ENCODE measurements around the gene TPCN1. TPM values are rescaled to one million over a fixed set of nuclear protein-coding genes. Genes with fewer than 3 reads are reported as not detected.

The TPCN1 gene
- total RNA-seq (2021) (34.1 and 42.7 TPM in 2 replicates), Bru-seq, nascent RNA (percentile 61 among the genes with signal in this experiment), BruChase-seq, experiment 1, labeled RNA remaining after a 2-hour chase (percentile 70 among the genes with signal in this experiment), BruChase-seq, experiment 2, labeled RNA remaining after a 6-hour chase (percentile 71 among the genes with signal in this experiment)
- long read RNA-seq, full-length matches to known transcripts = 9 of 38 reads
- long read RNA-seq, partial matches to known transcripts = 5 of 38 reads
- long read RNA-seq, other reads (novel, unspliced or antisense) = 24 of 38 reads

DNA sequence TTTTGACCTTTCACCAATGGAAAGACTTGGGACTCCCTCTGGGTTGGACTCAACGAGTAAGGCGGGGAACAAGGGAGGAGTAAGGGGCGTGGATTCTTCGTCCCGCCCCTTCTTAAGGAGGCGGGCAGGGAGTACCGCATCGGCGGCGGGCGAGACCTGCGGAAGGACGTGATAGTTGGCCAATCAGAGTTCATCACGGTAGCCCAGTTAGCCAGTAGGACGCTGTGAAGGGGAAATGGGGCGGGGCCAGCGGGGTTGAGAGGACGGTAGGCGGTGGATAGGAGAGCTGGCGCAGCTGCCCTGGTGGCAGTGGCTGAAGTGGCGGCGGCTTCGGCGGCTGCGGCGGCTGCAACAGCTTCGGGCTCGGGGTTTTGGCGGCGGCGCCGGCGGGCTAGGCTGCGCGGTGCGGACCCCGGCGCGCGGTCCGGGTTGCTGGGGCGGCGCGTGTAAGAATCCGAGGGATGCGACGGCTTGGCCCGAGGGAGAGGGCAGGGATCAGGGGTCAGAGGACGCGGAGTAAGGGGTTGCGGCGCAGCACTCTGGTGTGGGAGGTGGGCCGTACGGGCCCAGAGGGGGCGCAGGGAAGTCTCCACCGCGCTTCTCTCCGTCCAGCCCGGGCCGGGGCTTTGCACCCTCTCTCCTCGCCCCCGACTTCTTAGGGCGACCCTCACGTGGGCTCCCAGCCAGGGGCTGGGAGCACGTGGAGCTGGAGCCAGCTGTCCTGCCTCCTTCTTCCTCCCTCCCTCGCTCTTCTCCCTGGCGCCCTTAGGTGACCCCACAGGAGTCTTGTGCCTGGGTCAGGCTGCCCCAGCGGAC, at the start of gene TPCN1:
TPCN1 (plus strand) TSS at position 284 of the 816 bp plus-strand sequence. CDS start 5,389 bp downstream, outside the sequence.
- POLR2A ChIA-PET (ENCODE audit: unreplicated experiment) = interaction anchor here (0.6 to 0.8 kb wide), 8 partner anchors 20 to 571 kb away, joined by 3 to 18 read pairs (median 6); partner anchors contain the start of genes PLBD2 and RITA1
- intact Hi-C loops (cut with micrococcal nuclease; ENCODE audit: unreplicated experiment) = loop anchor here (1.0 to 2.0 kb wide), 3 partner anchors 25 to 78 kb away; no protein-coding TSS in a partner anchor

DNA sequence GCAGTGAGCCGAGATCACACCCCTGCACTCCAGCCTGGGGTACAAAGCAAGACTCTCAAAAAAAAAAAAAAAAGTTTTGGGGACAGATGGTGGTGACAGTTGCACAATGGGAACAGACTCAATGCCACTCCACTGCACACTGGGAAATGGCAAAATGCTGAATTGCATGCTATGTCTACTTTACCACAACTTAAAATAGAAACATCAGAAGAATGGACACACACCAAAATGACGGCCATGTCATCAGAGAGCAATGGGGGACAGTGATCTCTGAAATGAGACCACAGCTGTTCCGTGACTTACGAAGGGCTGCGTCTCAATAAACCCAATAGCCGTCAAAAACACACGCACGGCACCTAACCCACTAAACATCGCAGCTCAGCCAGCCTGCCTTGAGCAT, 49.7 kb upstream of the TPCN1 start:
- H3K9me3 ChIP-seq (ENCODE audit: insufficient read depth, low read depth) = no peaks in the 10 kb centered on the region
- H3K4me2 ChIP-seq = no peak overlapping the region
- DNase-seq = no peak
- H2AFZ ChIP-seq = no peak overlapping the region
- peaks cover 11% of the 10 kb centered on the region for H4K20me1 ChIP-seq (ENCODE audit: insufficient read depth)
- H3K4me1 ChIP-seq (replicated peaks; ENCODE audit: insufficient read depth) = no peaks in the 10 kb centered on the region
- H3K27ac ChIP-seq = no peak overlapping the region
- peaks cover 23% of the 10 kb centered on the region for H3K36me3 ChIP-seq (ENCODE audit: low read depth)
- H3K27me3 ChIP-seq (ENCODE audit: insufficient read depth, low read depth) = no peaks in the 10 kb centered on the region
- no peaks in the 10 kb centered on the region for H3K79me2 ChIP-seq (ENCODE audit: low read depth)
- TF ChIP-seq, protein P1, sequence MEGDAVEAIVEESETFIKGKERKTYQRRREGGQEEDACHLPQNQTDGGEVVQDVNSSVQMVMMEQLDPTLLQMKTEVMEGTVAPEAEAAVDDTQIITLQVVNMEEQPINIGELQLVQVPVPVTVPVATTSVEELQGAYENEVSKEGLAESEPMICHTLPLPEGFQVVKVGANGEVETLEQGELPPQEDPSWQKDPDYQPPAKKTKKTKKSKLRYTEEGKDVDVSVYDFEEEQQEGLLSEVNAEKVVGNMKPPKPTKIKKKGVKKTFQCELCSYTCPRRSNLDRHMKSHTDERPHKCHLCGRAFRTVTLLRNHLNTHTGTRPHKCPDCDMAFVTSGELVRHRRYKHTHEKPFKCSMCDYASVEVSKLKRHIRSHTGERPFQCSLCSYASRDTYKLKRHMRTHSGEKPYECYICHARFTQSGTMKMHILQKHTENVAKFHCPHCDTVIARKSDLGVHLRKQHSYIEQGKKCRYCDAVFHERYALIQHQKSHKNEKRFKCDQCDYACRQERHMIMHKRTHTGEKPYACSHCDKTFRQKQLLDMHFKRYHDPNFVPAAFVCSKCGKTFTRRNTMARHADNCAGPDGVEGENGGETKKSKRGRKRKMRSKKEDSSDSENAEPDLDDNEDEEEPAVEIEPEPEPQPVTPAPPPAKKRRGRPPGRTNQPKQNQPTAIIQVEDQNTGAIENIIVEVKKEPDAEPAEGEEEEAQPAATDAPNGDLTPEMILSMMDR (conservative IDR thresholded peaks at IDR 0.05) = no peak
- TF ChIP-seq EZH2 (IDR thresholded peaks at IDR 0.05; ENCODE audit: low read depth) = no peak
- intact Hi-C loops (cut with micrococcal nuclease; ENCODE audit: unreplicated experiment) = no loop called here
- peaks cover 5% of the 10 kb centered on the region; the same call in 1 of the 2 replicates for H3F3A ChIP-seq (ENCODE audit: insufficient read depth, low read depth)
- ChIA-PET CTCF (no interaction called here), POLR2A (ENCODE audit: unreplicated experiment) (interaction anchor here (0.6 kb wide), 1 partner anchor 270 kb away, joined by 6 read pairs; no protein-coding TSS in a partner anchor)
- no TSS peak for BruUV-seq (replicated peaks)
- H3K4me3 ChIP-seq = no peak overlapping the region
- H3K9me2 ChIP-seq (ENCODE audit: insufficient read depth) = no peaks in the 10 kb centered on the region

More for the DNA sequence above, at the start of gene TPCN1:
- DNase-seq = peak; percentile 99 to 100
- H2AFZ ChIP-seq = peak within 1 kb of the TSS; percentile 87
- H3K4me3 ChIP-seq = peak within 1 kb of the TSS; percentile 74
- H3K36me3 ChIP-seq (ENCODE audit: low read depth) = no peaks in the 10 kb centered on the region
- H4K20me1 ChIP-seq (ENCODE audit: insufficient read depth) = no peaks in the 10 kb centered on the region
- TF ChIP-seq, protein P1 (conservative IDR thresholded peaks at IDR 0.05) = no peak
- TF ChIP-seq EZH2 (IDR thresholded peaks at IDR 0.05; ENCODE audit: low read depth) = no peak
- peak within 1 kb of the TSS; percentile 91 for H3K4me2 ChIP-seq
- H3K9me3 ChIP-seq (ENCODE audit: insufficient read depth, low read depth) = no peaks in the 10 kb centered on the region
- H3K79me2 ChIP-seq (ENCODE audit: low read depth) = peaks cover 19% of the 10 kb centered on the region
- H3K27me3 ChIP-seq (ENCODE audit: insufficient read depth, low read depth) = no peaks in the 10 kb centered on the region
- BruUV-seq (replicated peaks) = no TSS peak
- H3F3A ChIP-seq (ENCODE audit: insufficient read depth, low read depth) = peaks cover 28% of the 10 kb centered on the region
- no peaks in the 10 kb centered on the region for H3K9me2 ChIP-seq (ENCODE audit: insufficient read depth)
- H3K27ac ChIP-seq = peak within 1 kb of the TSS; percentile 82
- peaks cover 44% of the 10 kb centered on the region for H3K4me1 ChIP-seq (replicated peaks; ENCODE audit: insufficient read depth)
- CTCF ChIA-PET = interaction anchor here (0.6 to 1.0 kb wide), 3 partner anchors 10 to 209 kb away, joined by 3 to 5 read pairs (median 4); no protein-coding TSS in a partner anchor

DNA sequence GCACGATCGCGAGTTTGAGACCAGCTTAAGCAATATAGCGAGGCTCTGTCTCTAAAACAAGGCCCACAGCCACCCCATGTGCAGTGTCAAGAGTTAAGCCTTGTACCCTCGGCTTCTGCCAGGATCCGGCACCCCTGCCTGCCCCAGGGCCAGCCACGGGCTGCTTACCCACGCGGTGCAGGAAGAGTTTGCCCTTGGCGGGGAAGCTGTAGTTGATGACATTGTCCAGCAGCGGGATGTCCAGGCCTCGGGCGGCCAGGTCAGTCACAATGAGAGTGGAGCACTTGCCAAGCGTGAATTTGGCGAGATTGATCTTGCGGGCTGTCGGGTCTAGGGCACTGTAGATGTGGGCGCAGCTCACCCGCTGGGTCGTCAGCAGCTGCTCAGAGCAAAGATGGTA, 49.1 kb upstream of the TPCN1 start:
- H2AFZ ChIP-seq = no peak overlapping the region
- H3K4me1 ChIP-seq (replicated peaks; ENCODE audit: insufficient read depth) = no peaks in the 10 kb centered on the region
- peaks cover 11% of the 10 kb centered on the region for H4K20me1 ChIP-seq (ENCODE audit: insufficient read depth)
- H3F3A ChIP-seq (ENCODE audit: insufficient read depth, low read depth) = peaks cover 5% of the 10 kb centered on the region; the same call in 1 of the 2 replicates
- no TSS peak for BruUV-seq (replicated peaks)
- no peak overlapping the region for H3K4me2 ChIP-seq
- TF ChIP-seq, protein P1 (conservative IDR thresholded peaks at IDR 0.05) = no peak
- TF ChIP-seq EZH2 (IDR thresholded peaks at IDR 0.05; ENCODE audit: low read depth) = no peak
- intact Hi-C loops (cut with micrococcal nuclease; ENCODE audit: unreplicated experiment) = no loop called here
- peaks cover 23% of the 10 kb centered on the region for H3K36me3 ChIP-seq (ENCODE audit: low read depth)
- H3K9me2 ChIP-seq (ENCODE audit: insufficient read depth) = no peaks in the 10 kb centered on the region
- H3K4me3 ChIP-seq = no peak overlapping the region
- peak in 1 of 2 experiments; percentile 19 for DNase-seq
- no peaks in the 10 kb centered on the region for H3K9me3 ChIP-seq (ENCODE audit: insufficient read depth, low read depth)
- ChIA-PET CTCF (no interaction called here), POLR2A (ENCODE audit: unreplicated experiment) (no interaction called here)
- H3K27ac ChIP-seq = no peak overlapping the region
- H3K79me2 ChIP-seq (ENCODE audit: low read depth) = no peaks in the 10 kb centered on the region
- H3K27me3 ChIP-seq (ENCODE audit: insufficient read depth, low read depth) = no peaks in the 10 kb centered on the region

All from PC-9 (cell line).